Transverse colon (tissue), 3 donors: ENCODE measurements around the gene TIGAR.

Experiments
- CTCF ChIP-seq, 5 experiments: fragments of 200-600 bp in 3 of 5; fragments of 450-650 bp in 2 of 5; sonication (generic) in 3 of 5; IDR thresholded peaks; 1 replicate in 2 of 5; 2 replicates in 3 of 5; pipeline ENCODE4 v1.5.1; 2016 to 2017; ENCODE audit warnings: antibody characterized with exemption in 5 of 5, inconsistent platforms in 3 of 5, mild to moderate bottlenecking in 2 of 5, moderate library complexity in 1 of 5
- POLR2A ChIP-seq: fragments of 450-650 bp; IDR thresholded peaks from one replicate; pipeline ENCODE4 v1.6.1; 2016; ENCODE audit warnings: antibody characterized with exemption, mild to moderate bottlenecking, moderate library complexity

GRCh38 chr12:4392223-4392742 is 71.3 kb downstream of the TIGAR start:
- TF ChIP-seq POLR2A (no peak), CTCF (IDR thresholded peaks at IDR 0.05) (no peak)
